CD14-positive monocyte (primary cell): ENCODE measurements around the gene COPB1. TPM values are rescaled to one million over a fixed set of nuclear protein-coding genes. Genes with fewer than 3 reads are reported as not detected.

Experiments used
- DNase-seq, 3 donors: peaks; one replicate each; pipeline ENCODE4 v3.0.0-alpha.2; 2011 to 2022
- H2AFZ ChIP-seq: 2 replicates; pipeline ENCODE4 v1.6.0; 2012; ENCODE audit warnings: mild to moderate bottlenecking, low read depth, low read length, inconsistent platforms; ENCODE audit not compliant: insufficient read depth, poor library complexity, severe bottlenecking
- H3K27ac ChIP-seq, 2 donors: 1 replicate in 1 of 2; 2 replicates in 1 of 2; pipeline ENCODE4 v1.5.1; 2012 to 2013; ENCODE audit warnings: low read length in 2 of 2, control low read depth in 1 of 2, inconsistent platforms in 1 of 2, low read depth in 1 of 2, mild to moderate bottlenecking in 1 of 2
- H3K27me3 ChIP-seq, 2 donors: one replicate each; pipeline versions ENCODE4 v1.6.0 to v1.6.1; 2011 to 2013; ENCODE audit warnings: low read length in 2 of 2; ENCODE audit not compliant: control insufficient read depth in 2 of 2, insufficient read depth in 2 of 2
- H3K36me3 ChIP-seq, 2 donors: replicated peaks in 1 of 2; 1 replicate in 1 of 2; 2 replicates in 1 of 2; pipeline versions ENCODE4 v1.5.1 to v1.6.1; 2012 to 2013; ENCODE audit warnings: low read length in 2 of 2, control low read depth in 1 of 2, inconsistent platforms in 1 of 2, mild to moderate bottlenecking in 1 of 2; ENCODE audit not compliant: insufficient read depth in 2 of 2, control insufficient read depth in 1 of 2
- H3K4me1 ChIP-seq, 2 donors: 1 replicate in 1 of 2; 2 replicates in 1 of 2; pipeline versions ENCODE4 v1.5.1 to v1.6.1; 2012 to 2013; ENCODE audit warnings: low read length in 2 of 2, control low read depth in 1 of 2, inconsistent platforms in 1 of 2, mild to moderate bottlenecking in 1 of 2, moderate library complexity in 1 of 2; ENCODE audit not compliant: insufficient read depth in 2 of 2, control insufficient read depth in 1 of 2
- H3K4me2 ChIP-seq: replicated peaks from 2 replicates; pipeline ENCODE3; 2012; ENCODE audit warnings: low read length, moderate library complexity, mild to moderate bottlenecking; ENCODE audit not compliant: poor library complexity, severe bottlenecking; ENCODE audit errors: extremely low read depth
- H3K4me3 ChIP-seq, 3 experiments: fragments of 200-600 bp in 1 of 3; sonication (generic) in 1 of 3; replicated peaks in 1 of 3; 1 replicate in 2 of 3; 2 replicates in 1 of 3; pipeline ENCODE4 v1.5.1; 2011 to 2013; ENCODE audit warnings: low read length in 3 of 3, mild to moderate bottlenecking in 3 of 3, control low read depth in 2 of 3, low read depth in 2 of 3, inconsistent platforms in 1 of 3, moderate library complexity in 1 of 3
- H3K79me2 ChIP-seq: 2 replicates; pipeline ENCODE4 v1.6.0; 2012; ENCODE audit warnings: mild to moderate bottlenecking, control low read depth, inconsistent platforms, low read length, moderate library complexity; ENCODE audit not compliant: insufficient read depth
- H3K9ac ChIP-seq: 2 replicates; pipeline ENCODE4 v1.6.0; 2017; ENCODE audit warnings: low read length, mild to moderate bottlenecking; ENCODE audit not compliant: insufficient read depth, poor library complexity, severe bottlenecking
- H3K9me3 ChIP-seq, 2 donors: replicated peaks in 1 of 2; 1 replicate in 1 of 2; 2 replicates in 1 of 2; pipeline versions ENCODE4 v1.5.1 to v1.6.1; 2012 to 2013; ENCODE audit warnings: low read length in 2 of 2, control low read depth in 1 of 2; ENCODE audit not compliant: control insufficient read depth in 1 of 2, insufficient read depth in 1 of 2
- H4K20me1 ChIP-seq: 2 replicates; pipeline ENCODE4 v1.6.0; 2012; ENCODE audit warnings: mild to moderate bottlenecking, low read length, control low read depth, moderate library complexity; ENCODE audit not compliant: insufficient read depth
- H3K27ac Mint-ChIP-seq, 7 donors: one replicate each; pipeline ENCODE4 v1.8.0; 2020; ENCODE audit warnings: mild to moderate bottlenecking in 7 of 7, mixed read lengths in 7 of 7, moderate library complexity in 6 of 7, inconsistent platforms in 2 of 7
- H3K27me3 Mint-ChIP-seq, 3 donors: one replicate each; pipeline ENCODE4 v1.8.0; 2021 to 2022; ENCODE audit warnings: low read depth in 3 of 3, mild to moderate bottlenecking in 3 of 3, mixed read lengths in 3 of 3, moderate library complexity in 3 of 3, inconsistent platforms in 1 of 3
- H3K36me3 Mint-ChIP-seq, 2 donors: one replicate each; pipeline ENCODE4 v1.8.0; 2020; ENCODE audit warnings: mixed read lengths in 2 of 2, inconsistent platforms in 1 of 2, mild to moderate bottlenecking in 1 of 2
- H3K4me1 Mint-ChIP-seq: one replicate; pipeline ENCODE4 v1.8.0; 2020; ENCODE audit warnings: mild to moderate bottlenecking, mixed read lengths
- H3K4me3 Mint-ChIP-seq, 2 donors: one replicate each; pipeline ENCODE4 v1.8.0; 2020; ENCODE audit warnings: mild to moderate bottlenecking in 2 of 2, mixed read lengths in 2 of 2, moderate library complexity in 1 of 2
- H3K9me3 Mint-ChIP-seq, 7 donors: one replicate each; pipeline ENCODE4 v1.8.0; 2020 to 2022; ENCODE audit warnings: mixed read lengths in 7 of 7, mild to moderate bottlenecking in 6 of 7, moderate library complexity in 6 of 7, inconsistent platforms in 2 of 7
- CTCF ChIP-seq: fragments of 200-600 bp; IDR thresholded peaks from one replicate; pipeline ENCODE4 v1.8.0; 2022; ENCODE audit warnings: antibody characterized with exemption, mild to moderate bottlenecking
- WGBS: methylation state at CpG from one replicate; pipeline ENCODE4 v1.1.5; 2013; ENCODE audit warnings: missing lambda C conversion rate; ENCODE audit not compliant: insufficient coverage; 5-methylcytosine and 5-hydroxymethylcytosine counted together
- intact Hi-C, 2 donors: fragments of 100-400 bp; cut with micrococcal nuclease; formaldehyde crosslinking; loops; one replicate each; pipeline versions ENCODE4 v1.15.0 to v1.15.1; 2023
- polyA plus RNA-seq, 3 donors: library from polyadenylated mRNA; depleted of rRNA in 1 of 3; unstranded in 2 of 3; stranded (reverse) in 1 of 3; fragments of 300-500 nt in 2 of 3; fragments of >200 nt in 1 of 3; fragmentation: Illumina TruSeq in 2 of 3; gene quantifications; 1 replicate in 2 of 3; 2 replicates in 1 of 3; pipeline ENCODE4 v1.2.3, GENCODE V29; 2012 to 2021

COPB1 gene
- polyA plus RNA-seq, 3 donors: 37.8 to 108 (median 87.1) TPM

GRCh38 chr11:14454861-14455632 lies 44.6 kb downstream of the COPB1 start:
- Histone ChIP-seq H3K9ac (no peak overlapping the region), H3K27me3 (no peaks in the 10 kb centered on the region), H3K9me3 (no peaks in the 10 kb centered on the region), H3K4me2 (no peak overlapping the region), H2AFZ (no peak overlapping the region), H3K4me1 (no peaks in the 10 kb centered on the region), H3K4me3 (no peak overlapping the region), H3K79me2 (no peaks in the 10 kb centered on the region), H3K27ac (no peak overlapping the region), H4K20me1 (no peaks in the 10 kb centered on the region), H3K36me3 (peaks cover 37 to 71% of the 10 kb centered on the region in 2 donors)
- intact Hi-C loops: no loop called here
- peak; percentile 58 for TF ChIP-seq CTCF
- DNase-seq: no peak
- Mint-ChIP-seq H3K36me3 (peaks cover 50 to 68% of the 10 kb centered on the region in 2 donors), H3K27me3 (no peaks in the 10 kb centered on the region), H3K9me3 (no peaks in the 10 kb centered on the region), H3K4me3 (no peak overlapping the region), H3K4me1 (no peaks in the 10 kb centered on the region), H3K27ac (no peak overlapping the region)
- 83% methylated on average over 2 of the region's 7 CpGs for WGBS

- no peaks in the 10 kb centered on the region for H3K79me2 ChIP-seq
- DNase-seq: no peak
- H3K27me3 ChIP-seq: no peaks in the 10 kb centered on the region
- no peak overlapping the region for H2AFZ ChIP-seq
- no peak overlapping the region for H3K4me2 ChIP-seq
- no peak for TF ChIP-seq CTCF
- H3K4me3 Mint-ChIP-seq: no peak overlapping the region
- intact Hi-C loops: no loop called here
- no peak overlapping the region for H3K27ac Mint-ChIP-seq
- H3K9me3 ChIP-seq: no peaks in the 10 kb centered on the region
- WGBS: no CpG with 5 or more reads among the region's 1 CpG
- H3K4me1 ChIP-seq: no peaks in the 10 kb centered on the region
- no peak overlapping the region for H3K4me3 ChIP-seq
- H3K4me1 Mint-ChIP-seq: no peaks in the 10 kb centered on the region
- no peak overlapping the region for H3K9ac ChIP-seq
- H3K36me3 Mint-ChIP-seq: peaks cover 26 to 40% of the 10 kb centered on the region in 2 donors
- no peaks in the 10 kb centered on the region for H4K20me1 ChIP-seq
- H3K27me3 Mint-ChIP-seq: no peaks in the 10 kb centered on the region
- no peak overlapping the region for H3K27ac ChIP-seq
- H3K36me3 ChIP-seq: peaks cover 9 to 39% of the 10 kb centered on the region in 2 donors
- no peaks in the 10 kb centered on the region for H3K9me3 Mint-ChIP-seq
These were observed 47.8 kb downstream of the COPB1 start for GRCh38 chr11:14451825-14452224.
